Measurements from ENCODE around the gene FOXL1.

The FOXL1 gene

DNA sequence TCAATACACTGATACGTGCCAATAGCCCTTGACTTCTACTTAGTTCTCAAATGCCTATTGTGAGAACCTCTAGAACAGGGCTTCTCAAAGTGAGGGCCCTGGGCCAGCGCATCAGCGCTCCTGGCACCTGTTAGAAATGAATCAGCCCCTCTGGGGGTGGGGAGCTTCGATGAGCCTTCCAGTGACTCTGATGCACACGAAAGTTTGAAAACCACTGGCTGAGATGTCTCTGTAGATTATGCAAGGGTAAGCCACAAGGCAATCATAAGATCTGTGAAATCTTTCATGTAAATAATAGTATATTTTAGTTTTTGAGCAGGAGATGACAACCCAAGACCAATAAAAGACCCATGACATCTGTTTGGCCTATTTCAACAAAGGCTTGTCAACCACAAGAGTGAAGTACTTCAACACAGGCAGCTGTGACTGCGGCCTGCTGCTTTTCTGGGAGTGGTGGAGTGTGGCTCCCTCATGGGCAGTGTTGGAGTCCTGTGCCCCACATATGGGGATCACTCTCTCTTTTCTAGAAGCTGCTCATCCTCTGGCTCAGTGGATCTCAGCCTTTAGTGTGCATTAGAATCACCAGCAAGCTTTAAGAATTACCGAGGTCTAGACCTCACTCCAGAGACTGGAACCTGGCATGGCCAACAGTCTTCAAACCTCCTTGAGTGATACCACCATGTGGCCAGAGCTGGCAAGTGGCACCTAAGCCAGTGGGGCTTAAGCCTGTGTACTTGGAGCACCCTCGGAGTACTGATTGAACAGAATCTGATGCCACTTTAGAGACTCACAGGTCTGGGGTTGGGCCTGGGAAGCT lies 29.1 kb upstream of the FOXL1 start:
- no peak for DNase-seq (ENCODE audit: low read depth in 2 of 2, low spot score in 1 of 2)

DNA sequence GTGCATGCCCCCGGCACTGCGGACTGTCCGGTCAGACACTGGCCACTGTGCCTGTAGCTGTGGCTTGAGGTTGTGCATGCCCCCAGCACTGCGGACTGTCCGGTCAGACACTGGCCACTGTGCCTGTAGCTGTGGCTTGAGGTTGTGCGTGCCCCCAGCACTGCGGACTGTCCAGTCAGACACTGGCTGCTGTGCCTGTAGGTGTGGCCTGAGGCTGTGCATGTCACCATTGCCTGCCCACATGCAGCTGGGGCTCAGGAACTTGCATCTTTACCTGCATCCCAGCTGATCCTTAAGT lies 28.5 kb upstream of the FOXL1 start:
- no peak for DNase-seq (ENCODE audit: low read depth in 2 of 2, low spot score in 1 of 2)

- no peak for DNase-seq (ENCODE audit: low read depth in 2 of 2, low spot score in 1 of 2)
Measured at GRCh38 chr16:86550281-86550680, 28.1 kb upstream of the FOXL1 start.

DNA sequence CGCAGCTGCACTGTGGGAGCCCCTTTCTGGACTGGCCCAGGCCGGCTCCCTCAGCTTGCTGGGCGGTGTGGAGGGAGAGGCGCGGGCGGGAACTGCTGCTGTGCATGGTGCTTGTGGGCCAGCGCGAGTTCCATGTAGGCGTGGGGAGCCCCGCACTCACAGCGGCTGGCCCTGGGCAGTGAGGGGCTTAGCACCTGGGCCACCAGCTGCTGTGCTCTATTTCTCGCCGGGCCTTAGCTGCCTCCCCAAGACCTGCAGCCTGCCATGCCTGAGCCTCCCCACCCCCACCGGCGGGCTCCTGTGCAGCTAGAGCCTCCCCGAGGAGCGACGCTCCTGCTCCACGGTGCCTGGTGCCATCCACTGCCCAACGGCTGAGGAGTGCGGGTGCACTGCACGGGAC lies 25.0 kb upstream of the FOXL1 start:
- no peak for DNase-seq (ENCODE audit: low read depth in 2 of 2, low spot score in 1 of 2)

- no peak for DNase-seq (ENCODE audit: low read depth in 2 of 2, low spot score in 1 of 2)
Measured at GRCh38 chr16:86554599-86554916, 23.8 kb upstream of the FOXL1 start.

GRCh38 chr16:86554917-86555703 lies 23.2 kb upstream of the FOXL1 start, which contains the start of gene MTHFSD:
Gene MTHFSD, minus strand, starts transcription at chr16:86555235. Its CDS starts 51 bp downstream, at chr16:86555184.
- DNase-seq (ENCODE audit: low read depth in 2 of 2, low spot score in 1 of 2): peak; percentile 85 to 93

DNA sequence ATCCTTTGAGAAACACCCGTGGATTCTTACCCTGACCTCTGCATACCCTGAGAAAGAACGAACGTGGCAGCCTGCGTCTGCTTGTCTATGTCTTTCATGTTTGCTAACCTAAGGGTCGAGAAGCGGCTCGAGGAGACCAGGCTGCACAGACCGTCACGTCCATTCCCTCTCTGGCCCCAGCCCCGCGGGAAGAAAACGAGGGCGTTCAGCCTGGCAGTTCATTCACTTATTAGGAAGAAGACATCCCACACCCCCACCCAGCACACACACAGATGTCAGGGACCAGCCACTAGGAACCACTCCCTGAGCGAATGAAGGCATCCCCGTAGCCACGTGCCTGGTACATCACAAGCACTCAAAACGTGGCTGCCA lies 22.7 kb upstream of the FOXL1 start:
- DNase-seq (ENCODE audit: low read depth in 2 of 2, low spot score in 1 of 2): no peak

DNA sequence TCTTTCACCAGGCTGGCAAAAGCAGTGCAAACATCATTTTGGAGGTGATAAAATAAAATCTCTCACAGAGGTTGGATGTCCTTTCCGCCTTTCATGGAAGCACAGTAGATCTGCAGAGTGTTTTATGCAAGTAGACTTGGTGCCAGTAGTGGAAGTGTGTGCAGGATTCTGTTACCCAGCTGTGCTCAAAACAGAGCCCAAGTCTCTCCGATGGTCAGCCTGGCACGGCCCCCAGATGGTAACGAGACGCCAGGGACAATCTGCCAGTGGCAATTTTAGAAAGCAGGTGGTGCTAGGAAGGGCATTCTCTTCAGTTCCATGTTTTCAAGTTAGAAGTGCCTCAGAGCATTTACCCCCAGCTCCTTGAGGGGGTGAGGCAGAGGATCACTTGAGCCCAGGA lies 21.8 kb upstream of the FOXL1 start:
- DNase-seq (ENCODE audit: low read depth in 2 of 2, low spot score in 1 of 2): no peak

- no peak for DNase-seq (ENCODE audit: low read depth in 2 of 2, low spot score in 1 of 2)
Measured at GRCh38 chr16:86557587-86557986, 20.8 kb upstream of the FOXL1 start.

- no peak for DNase-seq (ENCODE audit: low read depth in 2 of 2, low spot score in 1 of 2)
Measured at GRCh38 chr16:86558355-86559193, 19.8 kb upstream of the FOXL1 start.

DNA sequence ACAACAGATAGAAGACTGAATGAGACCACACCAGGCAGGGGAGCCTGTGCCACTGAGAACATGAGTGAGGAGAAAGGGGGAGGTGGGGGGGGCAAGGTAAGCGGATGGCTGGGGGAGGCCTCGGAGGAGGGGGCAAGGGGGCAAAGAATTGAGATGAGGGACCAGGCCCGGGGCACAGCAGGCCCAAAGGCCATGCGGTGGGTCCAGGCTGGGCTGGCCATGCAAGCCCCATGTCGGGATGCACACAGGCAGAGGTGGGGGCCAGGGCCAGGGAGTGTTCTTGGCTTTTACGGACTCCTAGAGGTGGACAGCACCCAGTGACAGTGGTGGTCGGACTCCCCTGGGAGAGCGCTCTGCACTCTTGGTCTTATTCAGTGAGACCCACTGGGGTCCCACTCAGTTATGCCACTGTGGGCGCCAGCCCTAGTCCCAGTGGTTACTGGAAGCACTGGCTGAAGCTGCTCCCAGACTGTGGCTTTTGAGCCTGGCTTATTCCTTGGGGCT lies 18.5 kb upstream of the FOXL1 start:
- DNase-seq (ENCODE audit: low read depth in 2 of 2, low spot score in 1 of 2): no peak

DNA sequence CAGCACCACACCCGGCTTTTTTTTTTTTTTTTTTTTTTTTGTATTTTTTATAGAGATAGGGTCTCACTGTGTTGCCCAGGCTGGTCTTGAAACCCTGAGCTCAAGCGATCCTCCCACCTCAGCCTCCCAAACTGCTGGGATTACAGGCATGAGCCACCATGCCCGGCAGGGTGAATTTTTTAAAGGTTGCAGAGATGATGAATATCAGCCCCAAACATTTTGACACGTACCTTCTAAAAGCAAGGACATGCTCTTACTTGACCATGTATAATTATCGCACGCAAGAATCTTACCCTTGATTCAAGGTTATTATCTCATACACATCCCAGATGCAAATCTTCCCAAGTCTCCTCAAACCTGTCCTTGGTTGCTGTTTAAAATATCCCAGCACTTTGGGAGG lies 16.0 kb upstream of the FOXL1 start:
- no peak for DNase-seq (ENCODE audit: low read depth in 2 of 2, low spot score in 1 of 2)

DNA sequence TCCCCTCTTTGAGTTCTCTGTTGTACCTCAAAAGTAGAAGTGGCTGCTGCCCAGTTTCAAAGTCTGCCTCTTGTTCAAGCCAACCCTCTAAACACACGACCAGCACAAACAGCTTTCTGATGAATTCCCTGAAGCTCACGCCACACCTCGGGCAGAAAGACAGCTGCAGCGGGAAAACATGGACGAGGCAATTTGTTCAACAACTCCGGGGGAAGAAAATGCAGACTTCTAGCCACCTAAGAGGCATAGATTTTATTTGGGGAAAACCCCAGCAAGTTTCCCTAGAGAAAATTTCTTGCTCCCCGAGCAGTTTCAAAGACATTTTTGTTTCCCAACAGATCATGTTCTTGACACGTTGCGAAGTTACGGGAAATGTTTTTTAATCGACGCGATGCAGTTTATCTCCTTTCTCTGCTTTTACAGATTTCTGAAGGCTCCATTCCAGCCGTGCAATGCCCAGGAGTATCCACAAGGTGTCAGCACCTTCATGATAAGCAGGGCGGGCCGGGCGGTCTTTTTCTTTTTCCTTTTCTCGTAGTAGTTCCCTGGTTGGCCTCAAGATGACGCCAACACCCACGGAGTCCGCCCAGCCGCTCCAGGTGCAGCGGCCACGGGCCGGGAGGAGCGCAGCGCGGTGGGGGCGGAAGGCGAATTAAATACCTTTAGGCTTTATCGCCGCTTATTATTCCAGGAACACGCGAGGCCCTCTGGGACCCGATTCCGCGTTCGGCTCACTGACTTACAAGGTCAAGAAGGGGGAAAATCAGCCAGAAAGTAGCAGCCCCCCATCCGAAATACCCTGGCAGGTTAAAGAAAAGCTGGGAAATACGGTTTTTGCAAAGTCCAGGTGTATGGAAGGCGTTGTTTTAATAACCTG lies 14.6 kb upstream of the FOXL1 start:
- peak; percentile 65 to 79 for DNase-seq (ENCODE audit: low read depth in 2 of 2, low spot score in 1 of 2)

DNA sequence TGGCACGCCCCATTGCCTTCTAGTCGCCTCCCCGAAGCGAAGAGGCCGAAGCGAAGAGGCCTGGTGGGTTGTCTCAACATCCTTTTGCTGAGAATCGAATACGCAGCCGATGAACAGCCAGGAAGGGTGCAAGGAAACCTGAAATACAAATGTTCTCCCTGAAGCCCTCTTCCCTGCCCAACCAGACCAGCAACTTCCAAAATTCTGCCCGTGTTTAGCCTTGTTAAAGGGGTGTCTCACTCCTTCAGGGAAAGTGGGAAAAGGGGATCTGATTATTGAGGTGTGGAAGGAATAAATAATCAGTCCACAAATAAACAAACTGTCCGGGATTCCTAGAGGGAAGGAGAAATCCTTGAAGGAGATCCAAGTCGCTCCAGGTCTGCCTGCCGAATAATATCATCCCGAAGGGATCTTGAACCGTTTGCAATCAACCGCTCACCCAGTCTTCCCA lies 13.1 kb upstream of the FOXL1 start:
- DNase-seq (ENCODE audit: low read depth in 2 of 2, low spot score in 1 of 2): no peak

DNA sequence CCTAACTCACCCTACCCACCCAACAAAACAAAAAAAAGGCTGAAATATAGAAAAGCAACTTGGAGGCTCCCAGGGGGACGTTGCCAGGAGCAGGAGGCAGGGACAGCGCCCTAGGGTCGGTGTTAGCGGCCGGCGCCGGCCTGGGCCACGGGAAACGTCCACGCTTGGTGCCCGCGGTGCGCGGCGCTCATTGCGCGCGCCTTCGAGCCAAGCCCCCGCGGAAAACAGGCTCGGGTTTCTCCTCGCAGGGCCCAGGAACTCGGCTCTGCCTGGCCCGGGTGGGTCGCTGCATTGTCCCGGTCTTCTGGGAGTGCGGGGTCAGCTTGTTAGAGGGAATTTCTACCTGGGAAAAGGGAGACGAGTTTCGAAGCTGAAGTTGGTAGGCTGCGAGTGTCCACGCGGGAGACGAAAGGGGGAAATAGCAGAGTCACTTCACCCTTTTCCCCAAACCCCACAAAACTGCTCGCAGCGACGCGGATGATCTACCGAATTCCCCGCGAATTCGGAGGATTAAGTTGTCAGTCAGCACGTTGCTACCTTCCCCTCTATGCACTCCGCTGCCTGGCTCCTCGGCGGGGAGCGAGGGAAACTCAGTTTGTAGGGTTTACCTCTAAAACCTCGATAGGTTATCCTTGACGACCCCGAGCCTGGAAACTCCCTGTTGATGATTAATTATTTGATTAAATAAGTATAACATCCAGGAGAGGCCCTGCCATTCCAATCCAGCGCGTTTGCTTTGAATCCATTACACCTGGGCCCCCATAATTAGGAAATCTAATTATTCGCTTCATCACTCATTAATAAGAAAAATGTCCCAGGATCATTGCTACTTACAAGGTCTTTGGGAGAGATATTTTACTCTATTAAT lies 12.5 kb upstream of the FOXL1 start:
- DNase-seq (ENCODE audit: low read depth in 2 of 2, low spot score in 1 of 2): no peak

- no peak for DNase-seq (ENCODE audit: low read depth in 2 of 2, low spot score in 1 of 2)
Measured at GRCh38 chr16:86566601-86566965, 11.8 kb upstream of the FOXL1 start, which contains the start of gene FOXC2. Gene FOXC2, plus strand, starts transcription at chr16:86566829. Its CDS starts 507 bp downstream, at chr16:86567336.

- no peak for DNase-seq (ENCODE audit: low read depth in 2 of 2, low spot score in 1 of 2)
Measured at GRCh38 chr16:86566966-86567700, 11.2 kb upstream of the FOXL1 start.

- DNase-seq (ENCODE audit: low read depth in 2 of 2, low spot score in 1 of 2): no peak
Measured at GRCh38 chr16:86567701-86568581, 10.4 kb upstream of the FOXL1 start.

Measured in stimulated activated CD8-positive, alpha-beta memory T cell treated with anti-CD3 and anti-CD28 coated beads, Interleukin-4, amount 100 ng/mL, for 4 hours (primary cell).